ENCODE measurements around the gene DOCK3. TPM values are rescaled to one million over a fixed set of nuclear protein-coding genes. Genes with fewer than 3 reads are reported as not detected.
"Not testable (repeated sequence)": the region's sequence is repeated elsewhere in the genome, so short reads cannot be mapped to it uniquely, and the experiment has no call there.

The DOCK3 gene
- polyA plus RNA-seq, 4 donors, result 0.13 to 0.34 TPM; not detected in 2

DNA sequence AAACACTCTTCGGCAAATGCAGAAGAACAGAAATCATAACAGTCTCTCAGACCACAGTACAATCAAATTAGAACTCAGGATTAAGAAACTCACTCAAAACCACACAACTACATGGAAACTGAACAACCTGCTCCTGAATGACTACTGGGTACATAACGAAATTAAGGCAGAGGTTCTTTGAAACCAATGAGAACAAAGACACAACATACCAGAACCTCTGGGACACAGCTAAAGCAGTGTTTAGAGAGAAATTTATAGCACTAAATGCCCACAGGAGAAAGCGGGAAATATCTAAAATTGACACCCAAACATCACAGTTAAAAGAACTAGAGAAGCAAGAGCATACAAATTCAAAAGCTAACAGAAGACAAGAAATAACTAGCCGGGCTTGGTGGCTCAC, 589.4 kb downstream of the DOCK3 start:
- FAIRE-seq, result not testable (repeated sequence)
- 82 to 93% (median 89%) methylated on average over 4 of the region's 4 CpGs for WGBS, 3 donors

GRCh38 chr3:51268132-51268531, 593.4 kb downstream of the DOCK3 start:
- no peaks in the 10 kb centered on the region for H3K4me1 ChIP-seq (ENCODE audit: control insufficient read depth in 3 of 3, insufficient read depth in 2 of 3, low read depth in 1 of 3, low read length in 2 of 3)
- FAIRE-seq (no peak), DNase-seq (no peak)
- H3K27ac ChIP-seq (ENCODE audit: low read depth in 1 of 3, low read length in 2 of 3), result no peak overlapping the region
- no peaks in the 10 kb centered on the region for H3K36me3 ChIP-seq (ENCODE audit: control insufficient read depth in 3 of 3, insufficient read depth in 2 of 3, low read depth in 1 of 3, low read length in 3 of 3)
- H3K27me3 ChIP-seq (ENCODE audit: control insufficient read depth in 3 of 3, insufficient read depth in 3 of 3, low read length in 3 of 3), result no peaks in the 10 kb centered on the region
- no peak overlapping the region for H3K4me3 ChIP-seq (ENCODE audit: low read depth in 1 of 3, low read length in 3 of 3)
- H3K9me3 ChIP-seq (ENCODE audit: control insufficient read depth in 2 of 2, insufficient read depth in 1 of 2, low read depth in 1 of 2, low read length in 1 of 2), result no peaks in the 10 kb centered on the region

More for the DNA sequence above, 589.4 kb downstream of the DOCK3 start:
- H3K36me3 ChIP-seq (ENCODE audit: control insufficient read depth in 3 of 3, insufficient read depth in 2 of 3, low read depth in 1 of 3, low read length in 3 of 3); DNase-seq; H3K27me3 ChIP-seq (ENCODE audit: control insufficient read depth in 3 of 3, insufficient read depth in 3 of 3, low read length in 3 of 3); H3K9me3 ChIP-seq (ENCODE audit: control insufficient read depth in 2 of 2, insufficient read depth in 1 of 2, low read depth in 1 of 2, low read length in 1 of 2); H3K4me3 ChIP-seq (ENCODE audit: low read depth in 1 of 3, low read length in 3 of 3); H3K4me1 ChIP-seq (ENCODE audit: control insufficient read depth in 3 of 3, insufficient read depth in 2 of 3, low read depth in 1 of 3, low read length in 2 of 3); H3K27ac ChIP-seq (ENCODE audit: low read depth in 1 of 3, low read length in 2 of 3): not testable (repeated sequence)

GRCh38 chr3:51269466-51269865, 594.7 kb downstream of the DOCK3 start:
- H3K9me3 ChIP-seq (ENCODE audit: control insufficient read depth in 2 of 2, insufficient read depth in 1 of 2, low read depth in 1 of 2, low read length in 1 of 2), result no peaks in the 10 kb centered on the region
- H3K36me3 ChIP-seq (ENCODE audit: control insufficient read depth in 3 of 3, insufficient read depth in 2 of 3, low read depth in 1 of 3, low read length in 3 of 3), result no peaks in the 10 kb centered on the region
- no peak for FAIRE-seq
- DNase-seq, result no peak
- no peak overlapping the region for H3K27ac ChIP-seq (ENCODE audit: low read depth in 1 of 3, low read length in 2 of 3)
- no peak overlapping the region for H3K4me3 ChIP-seq (ENCODE audit: low read depth in 1 of 3, low read length in 3 of 3)
- H3K4me1 ChIP-seq (ENCODE audit: control insufficient read depth in 3 of 3, insufficient read depth in 2 of 3, low read depth in 1 of 3, low read length in 2 of 3), result no peaks in the 10 kb centered on the region
- no peaks in the 10 kb centered on the region for H3K27me3 ChIP-seq (ENCODE audit: control insufficient read depth in 3 of 3, insufficient read depth in 3 of 3, low read length in 3 of 3)

DNA sequence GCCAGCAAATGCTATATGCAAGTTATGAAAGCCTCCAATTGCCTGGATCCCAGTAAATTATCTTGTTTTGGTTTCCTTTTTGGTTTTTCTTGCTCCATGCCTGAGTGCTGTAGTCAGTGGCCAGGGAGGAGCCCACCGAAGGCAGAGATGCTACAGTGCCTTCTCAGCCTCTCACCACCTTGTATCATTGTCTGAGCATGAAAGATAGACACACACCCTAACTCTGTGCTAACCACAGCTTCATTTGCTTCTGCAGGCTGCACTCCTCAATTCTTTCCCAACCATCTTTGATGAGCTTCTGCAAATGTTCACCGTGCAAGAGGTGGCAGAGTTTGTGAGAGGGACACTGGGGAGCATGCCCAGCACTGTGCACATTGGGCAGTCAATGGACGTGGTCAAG, 595.8 kb downstream of the DOCK3 start:
- Histone ChIP-seq H3K27me3 (ENCODE audit: control insufficient read depth in 3 of 3, insufficient read depth in 3 of 3, low read length in 3 of 3) (no peaks in the 10 kb centered on the region), H3K27ac (ENCODE audit: low read depth in 1 of 3, low read length in 2 of 3) (no peak overlapping the region), H3K9me3 (ENCODE audit: control insufficient read depth in 2 of 2, insufficient read depth in 1 of 2, low read depth in 1 of 2, low read length in 1 of 2) (no peaks in the 10 kb centered on the region), H3K36me3 (ENCODE audit: control insufficient read depth in 3 of 3, insufficient read depth in 2 of 3, low read depth in 1 of 3, low read length in 3 of 3) (no peaks in the 10 kb centered on the region), H3K4me3 (ENCODE audit: low read depth in 1 of 3, low read length in 3 of 3) (no peak overlapping the region), H3K4me1 (ENCODE audit: control insufficient read depth in 3 of 3, insufficient read depth in 2 of 3, low read depth in 1 of 3, low read length in 2 of 3) (no peaks in the 10 kb centered on the region)
- FAIRE-seq (no peak), DNase-seq (no peak)
- 71 to 77% (median 77%) methylated on average over 3 of the region's 3 CpGs for WGBS, 3 donors

DNA sequence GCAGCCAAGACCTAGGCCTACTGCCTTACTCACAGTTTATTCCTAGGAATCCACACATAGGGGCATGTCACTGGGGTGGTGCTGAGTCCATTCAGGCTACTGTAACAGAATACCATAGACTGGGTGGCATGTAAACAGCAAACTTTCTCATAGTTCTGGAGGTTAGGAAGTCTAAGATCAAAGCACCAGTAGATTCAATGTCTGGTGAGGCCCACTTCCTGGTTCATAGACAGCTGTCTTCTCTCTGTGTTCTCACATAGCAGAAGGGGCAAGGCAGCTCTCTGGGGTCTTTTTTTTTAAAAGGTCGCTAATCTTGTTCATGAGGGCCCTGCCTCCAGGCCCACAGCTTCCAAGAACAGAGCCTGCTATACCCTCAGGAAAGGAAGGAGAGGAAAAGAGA, 596.4 kb downstream of the DOCK3 start:
- no peaks in the 10 kb centered on the region for H3K4me1 ChIP-seq (ENCODE audit: control insufficient read depth in 3 of 3, insufficient read depth in 2 of 3, low read depth in 1 of 3, low read length in 2 of 3)
- no peak overlapping the region for H3K27ac ChIP-seq (ENCODE audit: low read depth in 1 of 3, low read length in 2 of 3)
- H3K27me3 ChIP-seq (ENCODE audit: control insufficient read depth in 3 of 3, insufficient read depth in 3 of 3, low read length in 3 of 3), result no peaks in the 10 kb centered on the region
- H3K36me3 ChIP-seq (ENCODE audit: control insufficient read depth in 3 of 3, insufficient read depth in 2 of 3, low read depth in 1 of 3, low read length in 3 of 3), result no peaks in the 10 kb centered on the region
- FAIRE-seq (no peak), DNase-seq (no peak)
- H3K4me3 ChIP-seq (ENCODE audit: low read depth in 1 of 3, low read length in 3 of 3), result no peak overlapping the region
- no peaks in the 10 kb centered on the region for H3K9me3 ChIP-seq (ENCODE audit: control insufficient read depth in 2 of 2, insufficient read depth in 1 of 2, low read depth in 1 of 2, low read length in 1 of 2)
- WGBS, 3 donors, result 60 to 73% (median 68%) methylated on average over 1 of the region's 1 CpG

DNA sequence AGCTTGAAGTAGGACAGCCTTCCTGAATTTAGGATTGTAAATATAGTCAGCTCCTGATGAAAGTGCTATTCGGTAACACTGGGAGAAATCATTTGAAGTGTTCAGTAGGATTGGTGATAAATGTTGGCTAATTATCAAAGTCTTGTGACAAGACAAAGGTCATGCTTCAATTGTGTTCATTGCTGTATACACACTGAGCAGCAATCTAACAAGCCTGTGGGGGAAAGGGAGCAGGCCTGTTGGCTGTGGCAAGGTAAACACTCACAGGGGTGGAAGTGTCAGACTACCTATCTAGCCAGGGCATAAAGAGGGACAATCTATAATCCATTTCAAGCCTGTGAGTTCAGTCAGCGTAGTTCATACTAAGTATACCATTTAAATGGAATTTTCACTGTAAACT, 599.3 kb downstream of the DOCK3 start:
- Histone ChIP-seq H3K36me3 (ENCODE audit: control insufficient read depth in 3 of 3, insufficient read depth in 2 of 3, low read depth in 1 of 3, low read length in 3 of 3) (no peaks in the 10 kb centered on the region), H3K4me3 (ENCODE audit: low read depth in 1 of 3, low read length in 3 of 3) (no peak overlapping the region), H3K27ac (ENCODE audit: low read depth in 1 of 3, low read length in 2 of 3) (no peak overlapping the region), H3K4me1 (ENCODE audit: control insufficient read depth in 3 of 3, insufficient read depth in 2 of 3, low read depth in 1 of 3, low read length in 2 of 3) (no peaks in the 10 kb centered on the region), H3K27me3 (ENCODE audit: control insufficient read depth in 3 of 3, insufficient read depth in 3 of 3, low read length in 3 of 3) (no peaks in the 10 kb centered on the region), H3K9me3 (ENCODE audit: control insufficient read depth in 2 of 2, insufficient read depth in 1 of 2, low read depth in 1 of 2, low read length in 1 of 2) (no peaks in the 10 kb centered on the region)
- 15 to 58% (median 48%) methylated on average over 2 of the region's 2 CpGs for WGBS, 3 donors
- no peak for FAIRE-seq
- DNase-seq, result peak; percentile 2 to 28

GRCh38 chr3:51275111-51275805, 600.5 kb downstream of the DOCK3 start:
- Histone ChIP-seq H3K9me3 (ENCODE audit: control insufficient read depth in 2 of 2, insufficient read depth in 1 of 2, low read depth in 1 of 2, low read length in 1 of 2) (no peaks in the 10 kb centered on the region), H3K4me3 (ENCODE audit: low read depth in 1 of 3, low read length in 3 of 3) (no peak overlapping the region), H3K4me1 (ENCODE audit: control insufficient read depth in 3 of 3, insufficient read depth in 2 of 3, low read depth in 1 of 3, low read length in 2 of 3) (no peaks in the 10 kb centered on the region), H3K36me3 (ENCODE audit: control insufficient read depth in 3 of 3, insufficient read depth in 2 of 3, low read depth in 1 of 3, low read length in 3 of 3) (no peaks in the 10 kb centered on the region), H3K27me3 (ENCODE audit: control insufficient read depth in 3 of 3, insufficient read depth in 3 of 3, low read length in 3 of 3) (no peaks in the 10 kb centered on the region), H3K27ac (ENCODE audit: low read depth in 1 of 3, low read length in 2 of 3) (no peak overlapping the region)
- FAIRE-seq (no peak), DNase-seq (no peak)
- WGBS, 3 donors, result 43 to 49% (median 45%) methylated on average over 5 of the region's 5 CpGs

DNA sequence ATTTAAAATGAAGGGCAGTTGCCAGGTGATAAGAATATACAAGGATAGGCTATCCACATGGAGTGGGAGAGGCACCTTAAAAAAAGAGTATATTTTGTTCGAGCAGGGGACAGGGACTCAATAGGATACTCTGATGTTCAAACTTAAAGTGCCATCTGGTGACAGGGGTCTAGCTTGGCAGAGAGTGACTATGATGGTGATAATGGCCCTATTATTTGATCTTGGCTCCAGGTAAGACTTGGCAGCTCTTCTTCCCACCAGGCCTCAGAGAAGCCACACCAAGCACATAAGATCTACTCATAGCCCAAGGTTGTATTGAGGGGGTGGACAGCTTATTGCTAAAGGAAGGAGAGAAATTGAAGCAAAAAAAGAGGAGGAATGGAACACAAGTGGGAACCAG, 601.3 kb downstream of the DOCK3 start:
- no peaks in the 10 kb centered on the region for H3K36me3 ChIP-seq (ENCODE audit: control insufficient read depth in 3 of 3, insufficient read depth in 2 of 3, low read depth in 1 of 3, low read length in 3 of 3)
- no peak for FAIRE-seq
- 64 to 77% (median 76%) methylated on average over 1 of the region's 1 CpG for WGBS, 3 donors

DNA sequence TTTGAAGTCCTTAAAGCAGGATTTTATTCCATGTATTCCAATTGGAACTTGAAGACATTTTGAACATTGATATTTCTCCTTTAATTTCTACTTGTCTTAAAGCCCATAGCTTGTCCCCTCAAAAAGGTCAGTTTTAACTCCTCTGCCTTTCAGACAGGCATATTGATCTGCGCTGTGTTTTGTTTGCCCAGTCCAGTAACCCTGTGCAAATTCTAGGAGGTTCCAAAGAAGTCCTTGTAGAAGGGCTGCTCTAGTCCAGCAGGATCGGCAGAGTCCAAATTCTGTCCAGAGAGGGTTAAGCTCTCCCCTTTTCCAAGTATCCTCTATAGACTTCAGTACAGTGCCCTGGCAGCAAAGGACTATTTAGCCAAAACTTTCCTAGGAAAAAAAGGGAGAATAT, 604.7 kb downstream of the DOCK3 start:
- H3K27ac ChIP-seq (ENCODE audit: low read depth in 1 of 3, low read length in 2 of 3), result no peak overlapping the region
- H3K36me3 ChIP-seq (ENCODE audit: control insufficient read depth in 3 of 3, insufficient read depth in 2 of 3, low read depth in 1 of 3, low read length in 3 of 3), result no peaks in the 10 kb centered on the region
- no peak overlapping the region for H3K4me3 ChIP-seq (ENCODE audit: low read depth in 1 of 3, low read length in 3 of 3)
- DNase-seq (no peak), FAIRE-seq (no peak)
- H3K4me1 ChIP-seq (ENCODE audit: control insufficient read depth in 3 of 3, insufficient read depth in 2 of 3, low read depth in 1 of 3, low read length in 2 of 3), result no peaks in the 10 kb centered on the region
- H3K27me3 ChIP-seq (ENCODE audit: control insufficient read depth in 3 of 3, insufficient read depth in 3 of 3, low read length in 3 of 3), result no peaks in the 10 kb centered on the region
- 62 to 77% (median 69%) methylated on average over 2 of the region's 2 CpGs for WGBS, 3 donors
- no peaks in the 10 kb centered on the region for H3K9me3 ChIP-seq (ENCODE audit: control insufficient read depth in 2 of 2, insufficient read depth in 1 of 2, low read depth in 1 of 2, low read length in 1 of 2)

More for the DNA sequence above, 601.3 kb downstream of the DOCK3 start:
- Histone ChIP-seq H3K9me3 (ENCODE audit: control insufficient read depth in 2 of 2, insufficient read depth in 1 of 2, low read depth in 1 of 2, low read length in 1 of 2) (no peaks in the 10 kb centered on the region), H3K27ac (ENCODE audit: low read depth in 1 of 3, low read length in 2 of 3) (no peak overlapping the region), H3K4me1 (ENCODE audit: control insufficient read depth in 3 of 3, insufficient read depth in 2 of 3, low read depth in 1 of 3, low read length in 2 of 3) (no peaks in the 10 kb centered on the region), H3K27me3 (ENCODE audit: control insufficient read depth in 3 of 3, insufficient read depth in 3 of 3, low read length in 3 of 3) (no peaks in the 10 kb centered on the region), H3K4me3 (ENCODE audit: low read depth in 1 of 3, low read length in 3 of 3) (no peak overlapping the region)
- no peak for DNase-seq

All from small intestine (tissue), 7 donors.